Fibroblast of villous mesenchyme (primary cell): ENCODE results near the gene AQP10. TPM values are rescaled to one million over a fixed set of nuclear protein-coding genes. Genes with fewer than 3 reads are reported as not detected.
"Not testable (repeated sequence)": the region's sequence is repeated elsewhere in the genome, so short reads cannot be mapped to it uniquely, and the experiment has no call there.

Experiments used
- DNase-seq: peaks from one replicate; pipeline ENCODE4 v3.0.0-alpha.2; 2010; ENCODE audit warnings: low read depth
- H3K4me3 ChIP-seq: 2 replicates; pipeline ENCODE4 v1.5.1; 2011; ENCODE audit warnings: low read depth, mild to moderate bottlenecking, low read length
- CTCF ChIP-seq: IDR thresholded peaks from 2 replicates; pipeline ENCODE4 v1.5.1; 2012; ENCODE audit warnings: low read depth, mild to moderate bottlenecking, low read length; ENCODE audit not compliant: insufficient read depth
- total RNA-seq: library from RNA; depleted of rRNA; stranded (reverse); fragments of >200 nt; gene quantifications from 2 replicates; pipeline ENCODE4 v1.2.3, GENCODE V29; 2012

Gene AQP10
- total RNA-seq, result not detected in 2 replicates

GRCh38 chr1:154320882-154321608 is at the start of gene AQP10:
Gene AQP10, plus strand, starts transcription at chr1:154321093. Its CDS starts 63 bp downstream, at chr1:154321156.
- TF ChIP-seq CTCF, result no peak
- no peak within 1 kb of the TSS for H3K4me3 ChIP-seq
- peak; percentile 68 for DNase-seq

- TF ChIP-seq CTCF, result peak; percentile 74
- peak; percentile 99 for DNase-seq
- H3K4me3 ChIP-seq, result peak within 1 kb of the TSS; percentile 81
Observed at GRCh38 chr1:154272217-154272998, 48.5 kb upstream of the AQP10 start, which contains the start of gene HAX1. Gene HAX1, plus strand, starts transcription at chr1:154272629. Its CDS starts 95 bp downstream, at chr1:154272724.

- DNase-seq, result no peak
- TF ChIP-seq CTCF, result no peak
- peak overlapping the region; percentile 81 for H3K4me3 ChIP-seq
Observed at GRCh38 chr1:154272999-154273563, 47.8 kb upstream of the AQP10 start.

- peak; percentile 24 for TF ChIP-seq CTCF
- no peak for DNase-seq
- H3K4me3 ChIP-seq, result no peak overlapping the region
Observed at GRCh38 chr1:154276797-154277196, 44.1 kb upstream of the AQP10 start.

GRCh38 chr1:154287591-154287990 is 33.3 kb upstream of the AQP10 start:
- not testable (repeated sequence) for H3K4me3 ChIP-seq, DNase-seq

- no peak overlapping the region for H3K4me3 ChIP-seq
- TF ChIP-seq CTCF, result no peak
- DNase-seq, result no peak
Observed at GRCh38 chr1:154288661-154289060, 32.2 kb upstream of the AQP10 start.

- no peak for TF ChIP-seq CTCF
- DNase-seq, result no peak
- no peak overlapping the region for H3K4me3 ChIP-seq
Observed at GRCh38 chr1:154290921-154291320, 30.0 kb upstream of the AQP10 start.
